HG03575 (cell line): ENCODE measurements around the gene RIBC1.
"Not testable (repeated sequence)": the region's sequence is repeated elsewhere in the genome, so short reads cannot be mapped to it uniquely, and the experiment has no call there.

Experiments used
- ATAC-seq: cut with Tn5 transposase; IDR thresholded peaks from one replicate; pipeline ENCODE4 v1.9.1; 2021; ENCODE audit not compliant: unreplicated experiment, insufficient number of reproducible peaks, low FRiP score; ENCODE audit errors: extremely low read depth

RIBC1 gene

GRCh38 chrX:53433651-53434639 is 11.3 kb downstream of the RIBC1 start, which contains the start of gene HSD17B10:
Gene HSD17B10, minus strand, starts transcription at chrX:53434370. Its CDS starts 25 bp downstream, at chrX:53434345.
- peak; percentile 69 for ATAC-seq

GRCh38 chrX:53435997-53436396 is 13.3 kb downstream of the RIBC1 start:
- peak; percentile 53 for ATAC-seq

GRCh38 chrX:53437206-53437605 is 14.5 kb downstream of the RIBC1 start:
- no peak for ATAC-seq

- no peak for ATAC-seq
These were observed 15.6 kb downstream of the RIBC1 start for GRCh38 chrX:53438174-53438831.

- ATAC-seq = no peak
These were observed 16.2 kb downstream of the RIBC1 start for GRCh38 chrX:53438832-53439230.

GRCh38 chrX:53440101-53440500 is 17.4 kb downstream of the RIBC1 start:
- no peak for ATAC-seq

GRCh38 chrX:53440621-53441517 is 18.2 kb downstream of the RIBC1 start:
- no peak for ATAC-seq

GRCh38 chrX:53441531-53442321 is 19.1 kb downstream of the RIBC1 start:
- ATAC-seq = no peak

- ATAC-seq = no peak
These were observed 19.6 kb downstream of the RIBC1 start for GRCh38 chrX:53442322-53442631.

GRCh38 chrX:53445977-53446376 is 23.3 kb downstream of the RIBC1 start:
- ATAC-seq = no peak

- no peak for ATAC-seq
These were observed 24.8 kb downstream of the RIBC1 start for GRCh38 chrX:53447441-53447840.

- no peak for ATAC-seq
These were observed 27.0 kb downstream of the RIBC1 start for GRCh38 chrX:53449632-53450031.

- ATAC-seq = no peak
These were observed 30.1 kb downstream of the RIBC1 start for GRCh38 chrX:53452812-53453211.

- no peak for ATAC-seq
These were observed 33.6 kb downstream of the RIBC1 start for GRCh38 chrX:53456254-53456653.

GRCh38 chrX:53458082-53458481 is 35.4 kb downstream of the RIBC1 start:
- no peak for ATAC-seq

GRCh38 chrX:53468659-53469058 is 46.0 kb downstream of the RIBC1 start:
- not testable (repeated sequence) for ATAC-seq

- ATAC-seq = no peak
These were observed 48.7 kb downstream of the RIBC1 start for GRCh38 chrX:53471346-53471745.

GRCh38 chrX:53474707-53475106 is 52.0 kb downstream of the RIBC1 start:
- no peak for ATAC-seq

GRCh38 chrX:53476371-53476770 is 53.7 kb downstream of the RIBC1 start:
- ATAC-seq = no peak
